ENCODE measurements around the gene GRIA1.

- TF ChIP-seq, protein P1, sequence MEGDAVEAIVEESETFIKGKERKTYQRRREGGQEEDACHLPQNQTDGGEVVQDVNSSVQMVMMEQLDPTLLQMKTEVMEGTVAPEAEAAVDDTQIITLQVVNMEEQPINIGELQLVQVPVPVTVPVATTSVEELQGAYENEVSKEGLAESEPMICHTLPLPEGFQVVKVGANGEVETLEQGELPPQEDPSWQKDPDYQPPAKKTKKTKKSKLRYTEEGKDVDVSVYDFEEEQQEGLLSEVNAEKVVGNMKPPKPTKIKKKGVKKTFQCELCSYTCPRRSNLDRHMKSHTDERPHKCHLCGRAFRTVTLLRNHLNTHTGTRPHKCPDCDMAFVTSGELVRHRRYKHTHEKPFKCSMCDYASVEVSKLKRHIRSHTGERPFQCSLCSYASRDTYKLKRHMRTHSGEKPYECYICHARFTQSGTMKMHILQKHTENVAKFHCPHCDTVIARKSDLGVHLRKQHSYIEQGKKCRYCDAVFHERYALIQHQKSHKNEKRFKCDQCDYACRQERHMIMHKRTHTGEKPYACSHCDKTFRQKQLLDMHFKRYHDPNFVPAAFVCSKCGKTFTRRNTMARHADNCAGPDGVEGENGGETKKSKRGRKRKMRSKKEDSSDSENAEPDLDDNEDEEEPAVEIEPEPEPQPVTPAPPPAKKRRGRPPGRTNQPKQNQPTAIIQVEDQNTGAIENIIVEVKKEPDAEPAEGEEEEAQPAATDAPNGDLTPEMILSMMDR (IDR thresholded peaks at IDR 0.05): no peak
- no peak for TF ChIP-seq POLR2AphosphoS5 (IDR thresholded peaks at IDR 0.05)
- no peak for TF ChIP-seq POLR2A (IDR thresholded peaks at IDR 0.05)
These were observed 133.9 kb downstream of the GRIA1 start for GRCh38 chr5:153624451-153624765.

Measured in breast epithelium (tissue), 3 donors.